ENCODE measurements around the gene GPR158.
"Not testable (repeated sequence)": the region's sequence is repeated elsewhere in the genome, so short reads cannot be mapped to it uniquely, and the experiment has no call there.

GPR158 gene

DNA sequence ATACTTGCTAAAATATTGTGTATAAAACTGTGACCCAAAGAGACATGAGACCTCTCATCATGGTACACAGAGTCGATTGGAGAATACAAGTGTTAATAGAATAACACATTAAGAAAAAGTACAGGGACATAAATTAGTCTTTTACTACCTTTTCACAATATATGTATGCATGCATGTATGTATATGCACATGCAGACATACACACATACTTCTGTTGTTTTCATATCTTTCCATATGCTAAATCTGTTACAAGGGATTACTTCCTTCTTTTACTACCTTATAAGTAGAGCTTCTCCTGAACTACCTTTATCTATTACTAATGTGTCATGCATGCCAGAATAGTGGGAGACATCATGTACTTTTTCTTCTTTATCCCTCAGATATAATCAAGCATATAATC lies 131.6 kb downstream of the GPR158 start:
- ATAC-seq (ENCODE audit: low read depth), result no peak
- Histone ChIP-seq H3K4me1 (ENCODE audit: insufficient read depth, poor library complexity, severe bottlenecking) (no peaks in the 10 kb centered on the region), H3K9me3 (ENCODE audit: severe bottlenecking) (peaks cover 2% of the 10 kb centered on the region), H3K27ac (ENCODE audit: poor library complexity, severe bottlenecking) (no peak overlapping the region), H3K36me3 (ENCODE audit: low read depth) (no peaks in the 10 kb centered on the region), H3K4me3 (ENCODE audit: severe bottlenecking) (no peak overlapping the region), H3K27me3 (ENCODE audit: insufficient read depth, poor library complexity, severe bottlenecking) (peaks cover 3% of the 10 kb centered on the region)
- TF ChIP-seq, protein P1, sequence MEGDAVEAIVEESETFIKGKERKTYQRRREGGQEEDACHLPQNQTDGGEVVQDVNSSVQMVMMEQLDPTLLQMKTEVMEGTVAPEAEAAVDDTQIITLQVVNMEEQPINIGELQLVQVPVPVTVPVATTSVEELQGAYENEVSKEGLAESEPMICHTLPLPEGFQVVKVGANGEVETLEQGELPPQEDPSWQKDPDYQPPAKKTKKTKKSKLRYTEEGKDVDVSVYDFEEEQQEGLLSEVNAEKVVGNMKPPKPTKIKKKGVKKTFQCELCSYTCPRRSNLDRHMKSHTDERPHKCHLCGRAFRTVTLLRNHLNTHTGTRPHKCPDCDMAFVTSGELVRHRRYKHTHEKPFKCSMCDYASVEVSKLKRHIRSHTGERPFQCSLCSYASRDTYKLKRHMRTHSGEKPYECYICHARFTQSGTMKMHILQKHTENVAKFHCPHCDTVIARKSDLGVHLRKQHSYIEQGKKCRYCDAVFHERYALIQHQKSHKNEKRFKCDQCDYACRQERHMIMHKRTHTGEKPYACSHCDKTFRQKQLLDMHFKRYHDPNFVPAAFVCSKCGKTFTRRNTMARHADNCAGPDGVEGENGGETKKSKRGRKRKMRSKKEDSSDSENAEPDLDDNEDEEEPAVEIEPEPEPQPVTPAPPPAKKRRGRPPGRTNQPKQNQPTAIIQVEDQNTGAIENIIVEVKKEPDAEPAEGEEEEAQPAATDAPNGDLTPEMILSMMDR (IDR thresholded peaks at IDR 0.05; ENCODE audit: poor library complexity, severe bottlenecking), result no peak
- no peak for DNase-seq (ENCODE audit: low spot score)

DNA sequence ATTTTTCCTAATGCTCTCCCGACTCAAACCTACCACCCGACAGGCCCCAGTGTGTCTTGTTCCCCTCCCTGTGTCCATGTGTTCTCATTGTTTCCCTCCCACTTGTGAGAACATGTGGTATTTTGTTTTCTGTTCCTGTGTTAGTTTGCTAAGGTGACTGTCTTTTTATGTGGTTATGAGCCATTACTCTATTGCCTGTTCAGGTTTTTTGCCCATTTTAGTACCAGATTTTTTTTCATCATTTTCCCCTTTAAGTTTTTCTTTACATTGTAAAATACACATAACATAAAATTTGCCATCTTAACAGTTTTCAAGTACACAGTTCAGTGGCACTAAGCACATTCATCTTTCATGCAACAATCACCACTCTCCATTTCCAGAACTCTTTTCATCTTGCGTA lies 133.5 kb downstream of the GPR158 start:
- Histone ChIP-seq H3K4me1 (ENCODE audit: insufficient read depth, poor library complexity, severe bottlenecking) (no peaks in the 10 kb centered on the region), H3K4me3 (ENCODE audit: severe bottlenecking) (no peak overlapping the region), H3K9me3 (ENCODE audit: severe bottlenecking) (peaks cover 2% of the 10 kb centered on the region), H3K36me3 (ENCODE audit: low read depth) (no peaks in the 10 kb centered on the region), H3K27me3 (ENCODE audit: insufficient read depth, poor library complexity, severe bottlenecking) (peaks cover 2% of the 10 kb centered on the region), H3K27ac (ENCODE audit: poor library complexity, severe bottlenecking) (no peak overlapping the region)
- TF ChIP-seq, protein P1 (IDR thresholded peaks at IDR 0.05; ENCODE audit: poor library complexity, severe bottlenecking), result no peak
- ATAC-seq (ENCODE audit: low read depth), result no peak
- DNase-seq (ENCODE audit: low spot score), result no peak

DNA sequence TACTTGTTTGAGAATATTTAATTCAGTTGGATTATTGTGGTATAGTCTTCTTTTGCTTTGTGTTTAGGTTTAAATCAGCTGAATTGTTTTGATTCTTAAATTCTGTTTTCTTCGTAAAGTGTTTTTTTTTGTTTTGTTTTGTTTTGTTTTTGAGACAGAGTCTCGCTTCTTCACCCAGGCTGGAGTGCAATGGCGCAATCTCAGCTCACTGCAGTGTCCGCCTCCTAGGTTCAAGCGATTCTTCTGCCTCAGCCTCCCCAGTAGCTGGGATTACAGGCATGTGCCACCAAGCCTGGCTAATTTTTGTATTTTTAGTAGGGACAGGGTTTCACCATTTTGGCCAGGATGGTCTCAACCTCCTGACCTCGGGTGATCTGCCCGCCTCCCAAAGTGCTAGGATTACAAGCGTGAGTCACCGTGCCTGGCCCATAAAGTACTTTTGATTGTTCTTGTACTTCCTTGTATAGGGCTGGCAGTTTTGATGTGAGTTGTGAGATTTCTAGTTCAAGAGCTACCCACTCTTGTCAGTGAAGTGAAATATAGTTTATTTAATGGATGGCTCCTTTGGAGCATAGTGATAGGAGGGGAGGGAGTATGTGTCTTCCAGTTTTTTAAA lies 142.9 kb downstream of the GPR158 start:
- not testable (repeated sequence) for H3K27ac ChIP-seq (ENCODE audit: poor library complexity, severe bottlenecking); H3K36me3 ChIP-seq (ENCODE audit: low read depth); H3K9me3 ChIP-seq (ENCODE audit: severe bottlenecking); DNase-seq (ENCODE audit: low spot score); H3K27me3 ChIP-seq (ENCODE audit: insufficient read depth, poor library complexity, severe bottlenecking); H3K4me1 ChIP-seq (ENCODE audit: insufficient read depth, poor library complexity, severe bottlenecking); H3K4me3 ChIP-seq (ENCODE audit: severe bottlenecking)
- peak; percentile 31; the same call in 1 of the 3 replicates for ATAC-seq (ENCODE audit: low read depth)

DNA sequence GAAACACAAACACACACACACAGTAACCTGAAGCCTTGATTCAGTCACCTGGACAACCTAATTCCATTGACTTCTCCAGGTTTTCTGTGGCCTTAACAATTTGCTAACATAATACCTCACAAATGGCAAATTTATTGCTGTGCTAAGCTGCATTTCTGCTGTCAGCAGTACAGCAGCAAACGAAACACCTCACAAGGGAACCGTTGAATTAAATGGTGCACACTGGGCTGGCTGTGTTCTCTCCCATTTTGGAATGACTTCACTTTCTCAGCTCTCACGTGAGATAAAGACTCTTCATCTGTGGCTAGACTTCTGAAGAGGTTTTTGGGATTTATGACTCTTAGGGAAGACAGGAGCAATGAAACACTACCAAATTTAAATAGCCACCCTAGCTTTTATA lies 152.5 kb downstream of the GPR158 start:
- H3K36me3 ChIP-seq (ENCODE audit: low read depth), result no peaks in the 10 kb centered on the region
- TF ChIP-seq, protein P1 (IDR thresholded peaks at IDR 0.05; ENCODE audit: poor library complexity, severe bottlenecking), result no peak
- no peak for ATAC-seq (ENCODE audit: low read depth)
- no peak for DNase-seq (ENCODE audit: low spot score)
- no peak overlapping the region for H3K4me3 ChIP-seq (ENCODE audit: severe bottlenecking)
- H3K9me3 ChIP-seq (ENCODE audit: severe bottlenecking), result no peaks in the 10 kb centered on the region
- no peaks in the 10 kb centered on the region for H3K4me1 ChIP-seq (ENCODE audit: insufficient read depth, poor library complexity, severe bottlenecking)
- H3K27me3 ChIP-seq (ENCODE audit: insufficient read depth, poor library complexity, severe bottlenecking), result peaks cover 3% of the 10 kb centered on the region
- no peak overlapping the region for H3K27ac ChIP-seq (ENCODE audit: poor library complexity, severe bottlenecking)

DNA sequence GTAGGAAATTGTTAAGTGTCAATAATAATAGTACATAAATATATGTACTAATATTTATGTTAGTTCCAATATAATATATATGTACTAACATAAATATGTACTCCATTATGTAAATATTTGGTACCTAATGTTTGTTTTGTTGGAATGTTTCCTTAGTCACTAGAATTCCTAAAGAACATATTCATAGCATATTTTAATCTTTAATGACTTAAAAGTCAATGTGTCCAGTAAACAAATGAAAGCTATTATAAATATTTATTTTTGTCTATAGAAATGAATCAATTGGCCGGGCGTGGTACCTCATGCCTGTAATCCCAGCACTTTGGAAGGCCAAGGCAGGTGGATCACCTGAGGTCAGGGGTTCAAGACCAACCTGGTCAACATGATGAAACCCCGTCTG lies 153.6 kb downstream of the GPR158 start:
- Histone ChIP-seq H3K36me3 (ENCODE audit: low read depth) (no peaks in the 10 kb centered on the region), H3K4me1 (ENCODE audit: insufficient read depth, poor library complexity, severe bottlenecking) (no peaks in the 10 kb centered on the region), H3K27me3 (ENCODE audit: insufficient read depth, poor library complexity, severe bottlenecking) (peaks cover 8% of the 10 kb centered on the region), H3K4me3 (ENCODE audit: severe bottlenecking) (no peak overlapping the region), H3K9me3 (ENCODE audit: severe bottlenecking) (no peaks in the 10 kb centered on the region), H3K27ac (ENCODE audit: poor library complexity, severe bottlenecking) (no peak overlapping the region)
- no peak for DNase-seq (ENCODE audit: low spot score)
- no peak for ATAC-seq (ENCODE audit: low read depth)
- TF ChIP-seq, protein P1 (IDR thresholded peaks at IDR 0.05; ENCODE audit: poor library complexity, severe bottlenecking), result no peak

DNA sequence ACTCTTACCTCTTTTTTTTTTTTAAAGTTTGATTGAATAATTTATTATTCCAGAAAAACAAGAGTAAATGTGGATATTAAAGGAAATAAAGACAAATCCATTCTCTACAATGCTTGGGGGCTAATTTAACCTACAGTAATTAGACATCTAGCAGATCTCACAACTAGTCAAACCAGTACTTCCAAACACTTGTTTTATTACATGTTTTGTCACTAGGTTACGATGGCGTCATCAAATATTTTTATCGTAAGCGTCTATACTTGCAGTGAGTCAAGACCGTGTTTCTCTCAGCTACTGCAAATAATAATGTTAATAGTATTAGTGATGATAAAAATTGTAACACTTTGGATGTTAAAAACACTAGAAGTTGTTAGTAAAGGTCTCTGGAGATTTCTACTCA lies 154.8 kb downstream of the GPR158 start:
- H3K4me3 ChIP-seq (ENCODE audit: severe bottlenecking); DNase-seq (ENCODE audit: low spot score); H3K4me1 ChIP-seq (ENCODE audit: insufficient read depth, poor library complexity, severe bottlenecking); H3K9me3 ChIP-seq (ENCODE audit: severe bottlenecking); H3K27ac ChIP-seq (ENCODE audit: poor library complexity, severe bottlenecking); H3K36me3 ChIP-seq (ENCODE audit: low read depth); ATAC-seq (ENCODE audit: low read depth): not testable (repeated sequence)
- peaks cover 13% of the 10 kb centered on the region for H3K27me3 ChIP-seq (ENCODE audit: insufficient read depth, poor library complexity, severe bottlenecking)

All from RWPE2 (cell line).